GM18508 (cell line): ENCODE data around the gene ARPC5L.

Source experiments
- ATAC-seq: cut with Tn5 transposase; IDR thresholded peaks from one replicate; pipeline ENCODE4 v1.9.1; 2021; ENCODE audit warnings: moderate number of reproducible peaks; ENCODE audit not compliant: insufficient read depth, unreplicated experiment

The ARPC5L gene

DNA sequence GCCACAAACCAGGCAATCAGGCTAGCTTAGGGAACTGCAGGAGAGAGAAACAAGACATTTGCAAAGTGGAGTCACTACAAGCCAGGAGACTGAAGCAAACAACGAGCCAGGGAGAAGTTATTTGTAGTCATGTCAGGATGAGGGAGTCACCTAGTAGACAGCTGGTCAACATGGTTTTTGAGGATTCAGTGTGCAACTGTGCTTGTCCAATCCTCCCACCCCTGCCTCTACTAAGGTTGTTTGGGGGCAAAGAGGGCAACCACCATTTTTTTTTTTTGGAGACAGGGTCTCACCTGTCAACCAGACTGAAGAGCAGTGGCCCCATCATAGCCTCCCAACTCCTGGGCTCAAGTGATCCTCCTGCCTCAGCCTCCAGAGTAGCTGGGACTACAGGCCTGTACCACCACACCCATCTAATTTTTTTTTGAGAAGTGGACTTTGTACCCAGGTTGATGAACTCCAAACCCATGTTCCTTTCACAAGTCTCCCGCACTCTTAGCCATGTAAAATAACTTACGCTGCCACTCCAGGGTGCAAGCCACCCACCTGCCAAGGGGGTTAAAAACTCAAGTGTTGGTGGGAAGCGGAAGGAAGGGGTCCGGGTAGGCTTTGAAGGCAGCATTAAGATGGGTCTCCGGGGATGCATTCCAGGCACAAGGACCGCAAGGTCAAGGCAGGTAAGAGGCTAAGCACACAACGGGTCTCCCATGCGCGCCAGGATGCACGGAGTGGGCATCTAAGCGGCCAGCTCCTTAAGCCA lies 1.2 kb upstream of the ARPC5L start:
- no peak for ATAC-seq

GRCh38 chr9:124863371-124863871 lies 1.5 kb downstream of the ARPC5L start:
- ATAC-seq, result no peak

GRCh38 chr9:124868511-124869465 lies 6.9 kb downstream of the ARPC5L start:
- no peak for ATAC-seq

- no peak for ATAC-seq
Observed at GRCh38 chr9:124869466-124869985, 7.6 kb downstream of the ARPC5L start.

- peak; percentile 26 for ATAC-seq
Observed at GRCh38 chr9:124869986-124870560, 8.1 kb downstream of the ARPC5L start.

GRCh38 chr9:124870723-124871122 lies 8.8 kb downstream of the ARPC5L start:
- no peak for ATAC-seq

DNA sequence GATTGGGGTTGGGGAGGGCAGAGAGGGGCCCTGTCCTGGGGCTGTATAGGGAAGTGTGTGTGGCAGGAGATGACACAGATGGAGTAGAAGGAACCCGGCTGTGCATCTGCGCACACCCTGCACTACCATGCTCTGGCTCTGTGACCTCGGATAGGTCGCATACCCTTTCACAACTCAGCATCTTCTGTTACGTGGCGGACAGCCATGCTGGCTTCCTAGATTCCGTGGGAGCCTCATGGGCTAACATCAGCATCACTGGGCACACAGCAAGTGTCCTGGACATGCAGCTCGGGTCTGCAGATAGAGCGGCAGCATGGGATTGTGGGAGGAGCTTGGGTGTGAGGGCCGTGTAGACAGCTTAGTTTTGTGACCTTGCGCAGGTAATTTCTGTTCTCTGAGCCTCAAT lies 9.2 kb downstream of the ARPC5L start:
- ATAC-seq, result no peak

- ATAC-seq, result no peak
Observed at GRCh38 chr9:124873664-124874063, 11.7 kb downstream of the ARPC5L start.

DNA sequence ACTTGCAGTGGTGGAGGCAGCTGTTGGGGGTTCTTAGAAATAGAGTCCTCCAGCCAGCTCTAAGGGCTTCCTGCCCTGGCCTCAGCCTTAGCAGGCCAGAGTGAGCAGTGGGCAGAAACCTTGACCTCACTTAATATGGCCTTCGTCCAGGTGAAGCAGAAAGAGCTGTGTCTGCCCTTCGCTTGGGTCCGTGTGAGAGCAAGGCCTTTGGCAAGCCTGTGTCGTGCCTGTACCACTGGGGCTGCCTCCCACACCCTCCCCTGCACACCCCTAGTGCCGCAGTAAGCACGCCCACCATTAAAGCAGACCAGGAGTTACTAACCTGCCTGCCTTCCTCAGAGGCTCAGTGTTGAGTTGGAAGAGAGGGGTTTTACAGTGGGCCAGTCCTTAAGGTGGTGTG lies 13.6 kb downstream of the ARPC5L start:
- ATAC-seq, result no peak

GRCh38 chr9:124877021-124877782 lies 15.3 kb downstream of the ARPC5L start:
- no peak for ATAC-seq

- no peak for ATAC-seq
Observed at GRCh38 chr9:124878021-124878420, 16.1 kb downstream of the ARPC5L start.

GRCh38 chr9:124878518-124878917 lies 16.6 kb downstream of the ARPC5L start:
- no peak for ATAC-seq

- ATAC-seq, result no peak
Observed at GRCh38 chr9:124879226-124879625, 17.3 kb downstream of the ARPC5L start.

- no peak for ATAC-seq
Observed at GRCh38 chr9:124880501-124880900, 18.6 kb downstream of the ARPC5L start.

DNA sequence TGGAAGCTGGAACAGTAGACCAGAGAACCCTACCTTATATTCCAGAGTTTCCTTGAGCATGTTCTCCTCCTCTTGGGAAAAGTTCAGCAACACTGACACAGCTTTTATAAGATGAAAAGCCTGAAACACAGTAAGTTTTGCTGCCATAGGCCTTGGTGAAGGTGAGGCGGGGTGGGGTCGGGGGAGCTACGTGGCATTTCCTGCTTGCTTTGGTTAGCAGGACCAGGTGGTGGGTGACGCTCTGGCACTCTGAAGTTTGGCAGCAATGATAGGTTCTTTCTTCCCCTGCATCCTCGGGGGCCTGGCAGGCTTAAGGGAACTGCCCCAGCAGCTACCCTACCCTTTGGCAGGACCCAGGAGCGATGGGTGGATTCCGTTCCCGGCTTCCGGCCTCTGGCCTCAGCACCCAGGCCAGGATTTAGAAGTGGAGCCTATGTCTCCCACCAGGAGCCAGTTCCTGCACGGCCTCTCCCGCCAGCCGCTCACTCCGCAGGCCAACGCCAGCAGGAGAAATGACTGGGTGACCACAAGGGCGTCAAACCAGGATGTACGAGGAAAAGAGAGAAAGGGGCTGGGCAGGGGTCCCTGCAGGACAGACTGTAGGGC lies 19.3 kb downstream of the ARPC5L start:
- ATAC-seq, result no peak

DNA sequence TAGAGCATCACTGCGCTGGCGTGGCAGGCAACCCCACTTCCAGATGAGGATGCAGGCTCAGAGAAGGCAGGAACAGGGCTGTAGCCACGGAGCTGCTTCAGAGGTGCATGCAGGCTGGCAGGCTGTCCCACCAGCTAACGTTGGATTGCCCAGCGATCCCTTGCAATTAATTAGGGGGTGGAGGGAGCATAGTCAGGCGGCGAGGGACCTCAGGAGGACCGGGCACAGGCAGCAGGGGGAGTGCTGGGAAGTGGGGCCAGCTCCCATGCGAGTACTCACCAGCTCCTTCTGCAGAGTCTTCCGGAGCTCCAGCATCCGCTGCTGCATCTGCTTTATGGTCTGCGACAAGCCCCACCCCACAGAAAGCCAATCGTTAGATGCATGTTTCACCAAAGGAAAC lies 20.3 kb downstream of the ARPC5L start:
- no peak for ATAC-seq

- no peak for ATAC-seq
Observed at GRCh38 chr9:124884376-124884775, 22.4 kb downstream of the ARPC5L start.

- ATAC-seq, result no peak
Observed at GRCh38 chr9:124885551-124885950, 23.6 kb downstream of the ARPC5L start.

- no peak for ATAC-seq
Observed at GRCh38 chr9:124886461-124886860, 24.5 kb downstream of the ARPC5L start.
